ENCODE results near the gene KLHL25. TPM values are rescaled to one million over a fixed set of nuclear protein-coding genes. Genes with fewer than 3 reads are reported as not detected.

KLHL25 gene
- total and polyA plus RNA-seq, 2 of the 13 experiments (the other 11 are each of a cell fraction or from before 2014, with no cell fraction given), result 3.7 to 8.2 TPM

- TF ChIP-seq, protein P1, sequence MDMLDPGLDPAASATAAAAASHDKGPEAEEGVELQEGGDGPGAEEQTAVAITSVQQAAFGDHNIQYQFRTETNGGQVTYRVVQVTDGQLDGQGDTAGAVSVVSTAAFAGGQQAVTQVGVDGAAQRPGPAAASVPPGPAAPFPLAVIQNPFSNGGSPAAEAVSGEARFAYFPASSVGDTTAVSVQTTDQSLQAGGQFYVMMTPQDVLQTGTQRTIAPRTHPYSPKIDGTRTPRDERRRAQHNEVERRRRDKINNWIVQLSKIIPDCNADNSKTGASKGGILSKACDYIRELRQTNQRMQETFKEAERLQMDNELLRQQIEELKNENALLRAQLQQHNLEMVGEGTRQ (IDR thresholded peaks at IDR 0.05; ENCODE audit: low read depth, low read length), result no peak
- TF ChIP-seq, protein P1 (CRISPR knock-in tag; IDR thresholded peaks at IDR 0.05; ENCODE audit: borderline replicate concordance), result no peak
- TF ChIP-seq, protein P2, sequence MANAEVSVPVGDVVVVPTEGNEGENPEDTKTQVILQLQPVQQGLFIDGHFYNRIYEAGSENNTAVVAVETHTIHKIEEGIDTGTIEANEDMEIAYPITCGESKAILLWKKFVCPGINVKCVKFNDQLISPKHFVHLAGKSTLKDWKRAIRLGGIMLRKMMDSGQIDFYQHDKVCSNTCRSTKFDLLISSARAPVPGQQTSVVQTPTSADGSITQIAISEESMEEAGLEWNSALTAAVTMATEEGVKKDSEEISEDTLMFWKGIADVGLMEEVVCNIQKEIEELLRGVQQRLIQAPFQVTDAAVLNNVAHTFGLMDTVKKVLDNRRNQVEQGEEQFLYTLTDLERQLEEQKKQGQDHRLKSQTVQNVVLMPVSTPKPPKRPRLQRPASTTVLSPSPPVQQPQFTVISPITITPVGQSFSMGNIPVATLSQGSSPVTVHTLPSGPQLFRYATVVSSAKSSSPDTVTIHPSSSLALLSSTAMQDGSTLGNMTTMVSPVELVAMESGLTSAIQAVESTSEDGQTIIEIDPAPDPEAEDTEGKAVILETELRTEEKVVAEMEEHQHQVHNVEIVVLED (CRISPR knock-in tag; IDR thresholded peaks at IDR 0.05; ENCODE audit: borderline replicate concordance), result peak; percentile 52; the same call in 1 of the 2 replicates
- TF ChIP-seq TCF7 (IDR thresholded peaks at IDR 0.05; ENCODE audit: low read depth) (no peak), U2AF1 (optimal IDR thresholded peaks at IDR 0.05; ENCODE audit: low read depth, low read length) (no peak), ZNF24 (IDR thresholded peaks at IDR 0.05) (no peak), PCBP2 (optimal IDR thresholded peaks at IDR 0.05; ENCODE audit: low read depth, low read length, poor library complexity, severe bottlenecking) (no peak), ZBTB38 (CRISPR knock-in tag; IDR thresholded peaks at IDR 0.05) (peak; percentile 38; the same call in 1 of the 2 replicates), MAF1 (CRISPR knock-in tag; IDR thresholded peaks at IDR 0.05; ENCODE audit: borderline replicate concordance) (peak; percentile 91; the same call in 1 of the 2 replicates), FOXA3 (CRISPR knock-in tag; IDR thresholded peaks at IDR 0.05) (peak; percentile 53), ZNF446 (CRISPR knock-in tag; IDR thresholded peaks at IDR 0.05) (no peak), ZKSCAN5 (CRISPR knock-in tag; IDR thresholded peaks at IDR 0.05) (no peak), REST (IDR thresholded peaks at IDR 0.05; ENCODE audit: borderline replicate concordance in 1 of 2, low read depth in 1 of 2, low read length in 2 of 2) (no peak), MTA3 (CRISPR knock-in tag; IDR thresholded peaks at IDR 0.05) (no peak), ZNF577 (CRISPR knock-in tag; IDR thresholded peaks at IDR 0.05; ENCODE audit: borderline replicate concordance, low read depth) (no peak), ZNF879 (CRISPR knock-in tag; IDR thresholded peaks at IDR 0.05) (no peak), ARHGAP35 (CRISPR knock-in tag; IDR thresholded peaks at IDR 0.05; ENCODE audit: borderline replicate concordance) (peak; percentile 65; the same call in 1 of the 2 replicates), FOXK2 (IDR thresholded peaks at IDR 0.05) (no peak), ZNF75D (CRISPR knock-in tag; IDR thresholded peaks at IDR 0.05; ENCODE audit: borderline replicate concordance) (no peak), ZSCAN31 (CRISPR knock-in tag; IDR thresholded peaks at IDR 0.05; ENCODE audit: low read depth) (peak; percentile 2; the same call in 1 of the 2 replicates), CENPT (CRISPR knock-in tag; IDR thresholded peaks at IDR 0.05; ENCODE audit: low read depth) (no peak), ZNF749 (CRISPR knock-in tag; IDR thresholded peaks at IDR 0.05; ENCODE audit: borderline replicate concordance) (no peak)
These were observed 45.5 kb upstream of the KLHL25 start (continued) for GRCh38 chr15:85840079-85840801.

All from HepG2 (cell line).